H4 (cell line): ENCODE data around the gene NLRP1. TPM values are rescaled to one million over a fixed set of nuclear protein-coding genes. Genes with fewer than 3 reads are reported as not detected.

Experiments
- DNase-seq: peaks from one replicate; pipeline ENCODE4 v3.0.0-alpha.2; 2015; ENCODE audit warnings: low spot score
- total RNA-seq: library from RNA; depleted of rRNA; stranded (reverse); fragments of >200 nt; shearing (Covaris generic); gene quantifications from 2 replicates; pipeline ENCODE4 v1.2.3, GENCODE V29; 2014; rRNA removed

NLRP1 gene
- 11.6 and 11.7 TPM in 2 replicates for total RNA-seq

- peak; percentile 88 for DNase-seq
These were observed at the start of gene NLRP1 for GRCh38 chr17:5584383-5585286. Gene NLRP1, minus strand, starts transcription at chr17:5584509. Its CDS starts 552 bp downstream, at chr17:5583957.

- DNase-seq: no peak
These were observed 47.8 kb upstream of the NLRP1 start for GRCh38 chr17:5631958-5632590.

GRCh38 chr17:5630434-5630833 lies 46.1 kb upstream of the NLRP1 start:
- no peak for DNase-seq

GRCh38 chr17:5629128-5629527 lies 44.8 kb upstream of the NLRP1 start:
- no peak for DNase-seq

GRCh38 chr17:5628262-5628661 lies 44.0 kb upstream of the NLRP1 start:
- no peak for DNase-seq

- no peak for DNase-seq
These were observed 39.9 kb upstream of the NLRP1 start for GRCh38 chr17:5624211-5624610.

GRCh38 chr17:5621729-5622128 lies 37.4 kb upstream of the NLRP1 start:
- DNase-seq: no peak

- no peak for DNase-seq
These were observed 36.7 kb upstream of the NLRP1 start for GRCh38 chr17:5621026-5621425.

GRCh38 chr17:5619088-5619740 lies 34.9 kb upstream of the NLRP1 start:
- DNase-seq: no peak

- DNase-seq: peak; percentile 9
These were observed 34.2 kb upstream of the NLRP1 start for GRCh38 chr17:5618476-5618875.

- DNase-seq: no peak
These were observed 31.2 kb upstream of the NLRP1 start for GRCh38 chr17:5615476-5615875.

- DNase-seq: no peak
These were observed 26.6 kb upstream of the NLRP1 start for GRCh38 chr17:5610956-5611355.

- DNase-seq: no peak
These were observed 24.2 kb upstream of the NLRP1 start for GRCh38 chr17:5608399-5609112.

GRCh38 chr17:5607946-5608345 lies 23.6 kb upstream of the NLRP1 start:
- no peak for DNase-seq

- no peak for DNase-seq
These were observed 21.1 kb upstream of the NLRP1 start for GRCh38 chr17:5605452-5605851.

GRCh38 chr17:5600041-5600440 lies 15.7 kb upstream of the NLRP1 start:
- DNase-seq: no peak

- DNase-seq: no peak
These were observed 14.1 kb upstream of the NLRP1 start for GRCh38 chr17:5598457-5598856.

GRCh38 chr17:5596421-5596820 lies 12.1 kb upstream of the NLRP1 start:
- no peak for DNase-seq

GRCh38 chr17:5595831-5596230 lies 11.5 kb upstream of the NLRP1 start:
- no peak for DNase-seq

- peak; percentile 30 for DNase-seq
These were observed 8.1 kb upstream of the NLRP1 start for GRCh38 chr17:5592382-5592781.

GRCh38 chr17:5591966-5592365 lies 7.7 kb upstream of the NLRP1 start:
- DNase-seq: no peak

GRCh38 chr17:5588584-5588983 lies 4.3 kb upstream of the NLRP1 start:
- no peak for DNase-seq
